ENCODE measurements around the gene TPRN.

The TPRN gene

DNA sequence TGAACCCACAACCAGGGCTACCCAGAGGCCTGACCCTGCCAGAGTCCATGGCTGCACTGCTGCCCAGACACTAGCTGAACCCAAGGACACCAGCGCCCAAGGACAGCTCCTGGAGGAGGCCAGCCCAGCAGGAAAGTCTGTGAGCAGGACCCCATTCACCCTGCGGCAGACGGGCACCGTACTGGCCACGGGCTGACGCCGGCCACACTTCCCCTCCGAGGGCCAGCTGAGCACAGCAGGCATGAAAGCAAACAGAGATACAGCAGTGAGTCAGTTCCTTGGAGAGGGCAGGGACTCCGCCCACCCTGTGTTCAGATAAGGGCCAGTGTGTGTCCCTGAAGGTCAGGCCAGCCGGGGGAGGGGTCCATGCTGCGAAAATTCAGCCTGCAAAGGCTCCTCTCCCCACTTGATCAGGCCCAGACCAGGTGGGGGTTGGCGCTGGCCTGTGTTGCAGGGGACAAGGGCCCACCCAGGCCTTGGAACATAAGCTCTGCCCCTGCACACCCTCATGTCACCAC is 18.3 kb upstream of the TPRN start:
- H3K9me2 ChIP-seq (ENCODE audit: low read depth, low read length), result no peaks in the 10 kb centered on the region
- no peaks in the 10 kb centered on the region for H4K20me1 ChIP-seq (ENCODE audit: insufficient read depth, low read length)
- H3K79me2 ChIP-seq (ENCODE audit: insufficient read depth, low read length), result no peaks in the 10 kb centered on the region
- no peaks in the 10 kb centered on the region for H3K9me3 ChIP-seq (ENCODE audit: low read length)
- no peak overlapping the region for H3K4me2 ChIP-seq (ENCODE audit: low read length)
- no peak overlapping the region for H3K27ac ChIP-seq (ENCODE audit: low read depth, low read length, poor library complexity, severe bottlenecking)
- H3K36me3 ChIP-seq (ENCODE audit: insufficient read depth, low read length), result peaks cover 6% of the 10 kb centered on the region; the same call in 1 of the 2 replicates
- H3K4me1 ChIP-seq (ENCODE audit: insufficient read depth, low read length, severe bottlenecking), result peaks cover 21% of the 10 kb centered on the region
- H3K9ac ChIP-seq (ENCODE audit: low read length), result no peak overlapping the region
- no peak overlapping the region for H2AFZ ChIP-seq (ENCODE audit: low read length)
- H3K4me3 ChIP-seq (ENCODE audit: low read depth, low read length, poor library complexity, severe bottlenecking), result no peak overlapping the region
- H3K27me3 ChIP-seq (ENCODE audit: insufficient read depth, low read length), result no peaks in the 10 kb centered on the region
- H3F3A ChIP-seq (ENCODE audit: insufficient read depth, low read length), result no peaks in the 10 kb centered on the region
- no peak for TF ChIP-seq EZH2 (IDR thresholded peaks at IDR 0.05; ENCODE audit: borderline replicate concordance, low read length)
- TF ChIP-seq, protein P1, sequence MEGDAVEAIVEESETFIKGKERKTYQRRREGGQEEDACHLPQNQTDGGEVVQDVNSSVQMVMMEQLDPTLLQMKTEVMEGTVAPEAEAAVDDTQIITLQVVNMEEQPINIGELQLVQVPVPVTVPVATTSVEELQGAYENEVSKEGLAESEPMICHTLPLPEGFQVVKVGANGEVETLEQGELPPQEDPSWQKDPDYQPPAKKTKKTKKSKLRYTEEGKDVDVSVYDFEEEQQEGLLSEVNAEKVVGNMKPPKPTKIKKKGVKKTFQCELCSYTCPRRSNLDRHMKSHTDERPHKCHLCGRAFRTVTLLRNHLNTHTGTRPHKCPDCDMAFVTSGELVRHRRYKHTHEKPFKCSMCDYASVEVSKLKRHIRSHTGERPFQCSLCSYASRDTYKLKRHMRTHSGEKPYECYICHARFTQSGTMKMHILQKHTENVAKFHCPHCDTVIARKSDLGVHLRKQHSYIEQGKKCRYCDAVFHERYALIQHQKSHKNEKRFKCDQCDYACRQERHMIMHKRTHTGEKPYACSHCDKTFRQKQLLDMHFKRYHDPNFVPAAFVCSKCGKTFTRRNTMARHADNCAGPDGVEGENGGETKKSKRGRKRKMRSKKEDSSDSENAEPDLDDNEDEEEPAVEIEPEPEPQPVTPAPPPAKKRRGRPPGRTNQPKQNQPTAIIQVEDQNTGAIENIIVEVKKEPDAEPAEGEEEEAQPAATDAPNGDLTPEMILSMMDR (IDR thresholded peaks at IDR 0.05; ENCODE audit: low read length), result no peak

DNA sequence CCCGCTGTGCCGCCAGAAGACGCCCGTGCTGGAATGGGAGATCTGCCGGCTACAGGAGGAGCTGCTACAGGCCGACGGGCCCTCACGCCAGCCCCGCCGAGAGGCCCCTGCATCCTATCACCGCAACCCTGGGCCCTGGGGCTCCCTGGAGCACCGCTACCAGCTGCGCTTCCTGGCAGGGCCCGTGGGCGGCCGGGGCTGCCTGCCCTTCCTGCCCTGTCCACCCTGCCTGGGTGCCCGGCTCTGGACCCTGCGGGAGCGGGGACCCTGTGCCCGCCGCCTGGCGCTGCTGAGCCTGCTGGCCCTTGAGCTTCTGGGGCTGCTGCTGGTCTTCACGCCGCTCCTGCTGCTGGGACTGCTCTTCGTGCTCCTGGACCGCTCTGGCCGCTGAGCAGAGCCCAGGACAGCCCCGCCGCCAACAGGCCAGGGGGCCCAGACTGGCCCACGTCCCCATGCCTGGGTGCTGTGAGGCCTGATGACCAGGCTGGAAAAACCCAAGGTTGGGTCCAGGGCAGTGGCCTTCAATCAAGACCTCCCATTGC is 17.7 kb upstream of the TPRN start:
- Histone ChIP-seq H3K9ac (ENCODE audit: low read length) (no peak overlapping the region), H3K27ac (ENCODE audit: low read depth, low read length, poor library complexity, severe bottlenecking) (no peak overlapping the region), H3K36me3 (ENCODE audit: insufficient read depth, low read length) (peaks cover 6% of the 10 kb centered on the region; the same call in 1 of the 2 replicates)

DNA sequence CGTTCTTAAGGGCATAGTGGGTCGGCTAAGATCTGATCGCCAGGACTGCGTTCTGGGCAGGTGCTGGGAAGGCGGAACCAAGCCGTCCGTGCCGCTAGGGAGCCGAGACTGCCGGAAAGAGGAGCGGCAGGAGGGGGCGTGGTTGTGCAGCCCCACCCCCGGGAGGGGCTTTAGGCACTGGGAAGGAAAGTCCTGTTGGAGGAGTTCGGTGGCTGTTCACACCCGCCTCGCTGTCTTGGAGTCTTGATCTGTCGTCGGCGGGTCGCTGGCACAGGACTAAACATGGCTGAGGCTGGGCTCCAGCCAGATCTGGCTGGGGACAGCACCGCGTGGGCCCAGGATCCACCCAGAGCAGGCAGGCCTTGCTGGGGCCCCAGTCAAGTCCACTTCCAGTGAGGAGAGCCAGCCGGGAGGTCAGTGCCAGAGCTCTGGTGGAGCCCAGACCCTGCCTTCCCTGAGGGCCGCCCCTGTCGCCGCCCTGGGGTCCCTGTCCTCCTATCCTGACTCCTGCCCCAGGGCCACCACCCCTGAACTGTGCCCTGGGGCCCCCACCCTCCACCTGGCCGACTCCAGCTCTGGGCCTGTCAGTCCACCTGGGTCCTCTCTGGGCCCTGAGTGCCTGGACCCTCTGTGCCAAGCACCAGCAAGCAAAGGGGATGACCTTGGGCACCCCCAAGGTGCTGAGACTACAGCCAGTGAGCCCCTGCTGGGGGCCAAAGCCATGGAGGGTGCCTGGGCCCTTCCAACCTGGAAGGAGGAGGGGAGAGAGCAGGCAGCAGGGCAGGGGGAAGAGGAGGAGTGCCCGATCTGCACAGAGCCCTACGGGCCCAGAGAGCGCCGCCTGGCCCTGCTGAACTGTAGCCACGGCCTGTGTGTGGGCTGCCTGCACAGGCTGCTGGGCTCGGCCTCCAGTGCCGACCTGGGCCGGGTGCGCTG is 17.0 kb upstream of the TPRN start:
- Histone ChIP-seq H3K27ac (ENCODE audit: low read depth, low read length, poor library complexity, severe bottlenecking) (no peak overlapping the region), H3K27me3 (ENCODE audit: insufficient read depth, low read length) (no peaks in the 10 kb centered on the region), H3K36me3 (ENCODE audit: insufficient read depth, low read length) (peaks cover 6% of the 10 kb centered on the region; the same call in 1 of the 2 replicates), H3K9me2 (ENCODE audit: low read depth, low read length) (no peaks in the 10 kb centered on the region), H3K4me2 (ENCODE audit: low read length) (peak overlapping the region; percentile 54; the same call in 1 of the 2 replicates), H3F3A (ENCODE audit: insufficient read depth, low read length) (no peaks in the 10 kb centered on the region), H3K9me3 (ENCODE audit: low read length) (no peaks in the 10 kb centered on the region), H4K20me1 (ENCODE audit: insufficient read depth, low read length) (no peaks in the 10 kb centered on the region), H3K79me2 (ENCODE audit: insufficient read depth, low read length) (no peaks in the 10 kb centered on the region), H3K4me1 (ENCODE audit: insufficient read depth, low read length, severe bottlenecking) (peaks cover 23% of the 10 kb centered on the region), H3K9ac (ENCODE audit: low read length) (no peak overlapping the region; the same call in 1 of the 2 replicates), H3K4me3 (ENCODE audit: low read depth, low read length, poor library complexity, severe bottlenecking) (no peak overlapping the region), H2AFZ (ENCODE audit: low read length) (no peak overlapping the region)
- TF ChIP-seq, protein P1 (IDR thresholded peaks at IDR 0.05; ENCODE audit: low read length), result no peak
- no peak for TF ChIP-seq EZH2 (IDR thresholded peaks at IDR 0.05; ENCODE audit: borderline replicate concordance, low read length)

More for the DNA sequence above, 17.7 kb upstream of the TPRN start:
- TF ChIP-seq, protein P1 (IDR thresholded peaks at IDR 0.05; ENCODE audit: low read length), result no peak
- no peak for TF ChIP-seq EZH2 (IDR thresholded peaks at IDR 0.05; ENCODE audit: borderline replicate concordance, low read length)
- Histone ChIP-seq H3K79me2 (ENCODE audit: insufficient read depth, low read length) (no peaks in the 10 kb centered on the region), H3K9me3 (ENCODE audit: low read length) (no peaks in the 10 kb centered on the region), H3K4me1 (ENCODE audit: insufficient read depth, low read length, severe bottlenecking) (peaks cover 23% of the 10 kb centered on the region), H4K20me1 (ENCODE audit: insufficient read depth, low read length) (no peaks in the 10 kb centered on the region), H3K9me2 (ENCODE audit: low read depth, low read length) (no peaks in the 10 kb centered on the region), H3K27me3 (ENCODE audit: insufficient read depth, low read length) (no peaks in the 10 kb centered on the region), H2AFZ (ENCODE audit: low read length) (no peak overlapping the region), H3F3A (ENCODE audit: insufficient read depth, low read length) (no peaks in the 10 kb centered on the region), H3K4me3 (ENCODE audit: low read depth, low read length, poor library complexity, severe bottlenecking) (no peak overlapping the region), H3K4me2 (ENCODE audit: low read length) (no peak overlapping the region)

Data from OCI-LY1 (cell line).